GM23338 (cell line): Measurements from ENCODE around the gene FAM171A1. TPM values are rescaled to one million over a fixed set of nuclear protein-coding genes. Genes with fewer than 3 reads are reported as not detected.

ENCODE experiments used
- STAT1 ChIP-seq: IDR thresholded peaks from one replicate; pipeline ENCODE4 v1.6.1; 2016; ENCODE audit warnings: antibody characterized with exemption; ENCODE audit not compliant: unreplicated experiment
- ZNF114 ChIP-seq: fragments of 250-450 bp; sonication (Bioruptor Pico); IDR thresholded peaks from 2 replicates; pipeline ENCODE4 v1.5.0; 2020; ENCODE audit warnings: mild to moderate bottlenecking, moderate library complexity
- polyA plus RNA-seq: library from polyadenylated mRNA; unstranded; fragments of >200 nt; fragmentation: Nextera tagmentation; extraction: Ambion mirVana; gene quantifications from 2 replicates; pipeline ENCODE4 v1.2.1, GENCODE V29; 2016
- small RNA-seq: library from RNA; depleted of rRNA; stranded (forward); fragments of <200 nt; gene quantifications from one replicate; pipeline ENCODE3, GENCODE V24; 2014; ENCODE audit warnings: low replicate concordance
- total RNA-seq: library from RNA; depleted of rRNA; stranded (reverse); fragments of >200 nt; shearing (Covaris generic); gene quantifications from 2 replicates; pipeline ENCODE4 v1.2.3, GENCODE V29; 2014; rRNA removed
- TF ChIP-seq, protein P1 (sequence below), 2 experiments: fragments of 200-600 bp in 1 of 2; sonication (generic) in 1 of 2; conservative IDR thresholded peaks; 2 replicates each; pipeline versions ENCODE4 v1.5.1 to v1.6.1; 2016 to 2017; ENCODE audit warnings: antibody characterized with exemption in 2 of 2, low read depth in 2 of 2, mild to moderate bottlenecking in 2 of 2, moderate library complexity in 1 of 2

The FAM171A1 gene
- total and polyA plus RNA-seq, 2 experiments from 2014 or later, result 11.3 to 32.2 TPM

DNA sequence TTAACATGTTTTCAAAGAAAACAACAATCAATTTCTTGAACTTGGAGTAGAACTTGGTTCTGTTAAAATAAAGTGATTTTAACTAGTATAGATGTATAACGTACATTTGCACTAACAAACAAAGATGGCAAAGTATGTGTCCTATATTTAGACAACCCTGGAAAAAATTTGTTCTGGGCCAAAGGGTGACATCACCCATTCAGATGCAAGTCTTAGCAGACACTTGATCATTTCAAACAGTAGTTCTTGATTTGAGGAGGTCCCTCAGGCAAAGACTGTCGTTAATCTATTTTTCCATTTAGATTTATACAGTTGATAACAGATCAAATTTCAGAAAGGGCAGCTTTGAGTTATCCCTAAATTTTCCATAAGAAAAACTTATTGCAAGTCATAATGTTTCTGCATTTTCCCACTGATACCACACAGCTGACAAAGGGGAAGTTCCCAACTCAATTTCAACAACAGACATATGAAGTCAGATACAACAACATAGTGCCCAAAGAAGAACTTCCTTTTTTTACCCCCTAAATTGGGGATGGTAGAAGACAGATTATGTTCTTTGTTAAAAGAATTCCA is 207.7 kb downstream of the FAM171A1 start (continued):
- TF ChIP-seq ZNF114, result no peak
- TF ChIP-seq, protein P1, sequence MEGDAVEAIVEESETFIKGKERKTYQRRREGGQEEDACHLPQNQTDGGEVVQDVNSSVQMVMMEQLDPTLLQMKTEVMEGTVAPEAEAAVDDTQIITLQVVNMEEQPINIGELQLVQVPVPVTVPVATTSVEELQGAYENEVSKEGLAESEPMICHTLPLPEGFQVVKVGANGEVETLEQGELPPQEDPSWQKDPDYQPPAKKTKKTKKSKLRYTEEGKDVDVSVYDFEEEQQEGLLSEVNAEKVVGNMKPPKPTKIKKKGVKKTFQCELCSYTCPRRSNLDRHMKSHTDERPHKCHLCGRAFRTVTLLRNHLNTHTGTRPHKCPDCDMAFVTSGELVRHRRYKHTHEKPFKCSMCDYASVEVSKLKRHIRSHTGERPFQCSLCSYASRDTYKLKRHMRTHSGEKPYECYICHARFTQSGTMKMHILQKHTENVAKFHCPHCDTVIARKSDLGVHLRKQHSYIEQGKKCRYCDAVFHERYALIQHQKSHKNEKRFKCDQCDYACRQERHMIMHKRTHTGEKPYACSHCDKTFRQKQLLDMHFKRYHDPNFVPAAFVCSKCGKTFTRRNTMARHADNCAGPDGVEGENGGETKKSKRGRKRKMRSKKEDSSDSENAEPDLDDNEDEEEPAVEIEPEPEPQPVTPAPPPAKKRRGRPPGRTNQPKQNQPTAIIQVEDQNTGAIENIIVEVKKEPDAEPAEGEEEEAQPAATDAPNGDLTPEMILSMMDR (conservative IDR thresholded peaks at IDR 0.05; ENCODE audit: low read depth in 2 of 2), result no peak
- no peak for TF ChIP-seq STAT1

Small RNA genes lying within 50 kb of the gene (small RNA-seq; reads per million reads assigned to genes)
- gene AL590365.1, result not detected

Other genes starting within 250 kb of the FAM171A1 start
- gene NMT2, start 202.6 kb downstream of the FAM171A1 start, total RNA-seq, result 16.8 and 17.4 TPM in 2 replicates
- 10.1 and 11.7 TPM in 2 replicates for gene NMT2, start 202.6 kb downstream of the FAM171A1 start, polyA plus RNA-seq